GM19438 (cell line): ENCODE data around the gene AMIGO3.

Experiments
- ATAC-seq: cut with Tn5 transposase; IDR thresholded peaks from one replicate; pipeline ENCODE4 v1.9.1; 2021; ENCODE audit warnings: low read depth; ENCODE audit not compliant: unreplicated experiment

AMIGO3 gene

DNA sequence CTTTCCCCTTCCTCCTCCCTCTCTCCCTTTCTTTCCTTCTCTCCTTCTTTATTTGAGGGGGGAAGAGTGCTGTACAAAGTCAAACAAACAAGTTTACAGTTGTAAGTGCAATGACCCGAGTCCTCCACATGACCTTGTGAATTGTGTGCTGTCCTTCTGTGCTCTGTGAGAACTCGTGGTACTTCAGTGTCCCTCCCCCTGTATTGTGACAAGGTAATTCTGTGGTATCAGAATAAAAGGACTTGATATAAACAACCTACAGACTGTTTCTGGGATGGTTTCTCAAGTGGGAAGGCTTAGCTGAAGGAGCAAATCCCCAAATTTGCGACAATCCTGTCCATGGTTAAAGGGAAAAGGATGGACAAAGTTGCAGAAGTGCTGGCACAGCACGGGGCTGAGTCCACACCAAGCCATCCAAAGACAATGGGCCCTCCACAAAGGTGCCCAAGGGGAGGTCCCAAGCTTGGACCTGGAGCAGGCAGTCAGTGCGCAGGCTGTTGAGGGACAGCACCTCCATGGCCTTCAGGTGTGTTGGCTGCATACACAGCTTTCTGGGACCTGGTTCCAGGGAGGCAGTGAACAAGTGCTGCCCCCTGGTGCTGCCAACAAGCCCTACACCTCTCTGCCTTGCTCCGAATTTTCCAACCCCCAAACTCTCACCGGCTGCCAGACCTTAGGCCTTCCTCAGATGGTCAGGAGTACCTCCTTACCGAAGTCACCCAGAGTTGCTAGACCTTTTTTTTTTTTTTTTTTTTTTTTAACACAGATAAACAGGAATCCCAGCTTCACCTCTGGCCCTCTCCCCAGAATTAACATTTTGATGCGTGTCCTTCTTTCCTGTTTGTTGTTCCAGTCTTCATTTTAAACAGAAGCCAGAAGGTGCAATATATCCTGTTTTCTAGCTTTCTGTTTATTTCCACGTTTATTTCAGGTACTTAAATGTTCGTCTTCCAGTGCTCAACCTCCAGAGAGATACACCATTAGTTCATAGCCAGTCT is 47.9 kb downstream of the AMIGO3 start:
- no peak for ATAC-seq

DNA sequence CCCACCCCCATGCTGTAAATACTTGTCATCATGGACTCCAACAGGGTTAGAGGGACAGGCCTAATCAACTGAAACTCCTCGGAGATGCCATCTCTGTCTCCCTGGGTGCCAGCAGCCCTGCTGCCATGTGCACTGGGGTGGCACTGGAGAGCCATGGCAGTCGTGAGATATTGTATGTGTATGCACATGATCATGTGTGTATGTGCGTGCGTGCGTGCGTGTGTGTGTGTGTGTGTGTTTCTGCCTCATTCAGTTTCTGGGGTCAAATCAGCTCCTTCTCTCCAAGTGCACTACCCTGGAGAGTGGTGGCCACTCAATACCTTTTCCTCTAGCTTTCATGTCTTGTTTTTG is 48.6 kb downstream of the AMIGO3 start:
- ATAC-seq = no peak

DNA sequence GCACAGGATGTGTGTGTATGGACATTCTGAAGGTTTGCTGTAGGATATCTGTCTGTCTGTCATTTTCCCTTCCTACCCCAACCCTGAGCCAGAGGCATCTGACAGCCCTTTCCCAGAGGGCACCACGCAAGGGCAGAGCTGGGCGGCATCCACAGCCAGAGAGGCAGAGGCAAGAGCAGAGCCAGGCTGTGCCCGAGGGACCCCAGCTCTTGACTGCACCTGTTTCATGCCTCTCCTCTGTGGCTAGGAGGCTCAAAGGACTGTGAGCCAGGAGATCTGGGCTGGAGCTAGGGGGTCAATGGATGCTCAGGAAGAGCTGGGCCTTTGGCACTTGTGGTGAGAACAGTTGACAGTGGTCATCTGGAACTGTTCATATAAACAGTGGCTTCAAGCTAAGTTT is 50.1 kb downstream of the AMIGO3 start:
- no peak for ATAC-seq

GRCh38 chr3:49668861-49669260 is 50.6 kb downstream of the AMIGO3 start:
- ATAC-seq = no peak

- no peak for ATAC-seq
These were observed 51.1 kb downstream of the AMIGO3 start for GRCh38 chr3:49668414-49668797.

GRCh38 chr3:49667701-49668413 is 51.6 kb downstream of the AMIGO3 start:
- no peak for ATAC-seq
